Neuronal stem cell (in vitro differentiated cells): ENCODE measurements around the gene LRP1.
A peak's percentile ranks its signal among the peaks of the same experiment; 100 is the strongest.

Source experiments
- DNase-seq: peaks from one replicate; pipeline ENCODE4 v3.0.0-alpha.2; 2013; ENCODE audit warnings: low spot score
- H2AFZ ChIP-seq: one replicate; pipeline ENCODE4 v1.6.1; 2013; ENCODE audit warnings: mild to moderate bottlenecking, low read length, inconsistent platforms
- H2AK5ac ChIP-seq: 2 replicates; pipeline ENCODE4 v1.6.1; 2013; ENCODE audit warnings: low read depth, mild to moderate bottlenecking, inconsistent platforms, low read length, moderate library complexity, mixed read lengths
- H2BK120ac ChIP-seq: 2 replicates; pipeline ENCODE4 v1.6.1; 2013; ENCODE audit warnings: low read depth, mild to moderate bottlenecking, inconsistent platforms, low read length, moderate library complexity, mixed read lengths
- H2BK12ac ChIP-seq: one replicate; pipeline ENCODE4 v1.6.1; 2013; ENCODE audit warnings: low read length, inconsistent platforms
- H2BK15ac ChIP-seq: 2 replicates; pipeline ENCODE4 v1.6.1; 2013; ENCODE audit warnings: mild to moderate bottlenecking, low read length, inconsistent platforms, mixed read lengths
- H2BK5ac ChIP-seq: one replicate; pipeline ENCODE4 v1.6.1; 2013; ENCODE audit warnings: inconsistent platforms, mild to moderate bottlenecking, low read length, moderate library complexity
- H3K14ac ChIP-seq: one replicate; pipeline ENCODE4 v1.6.1; 2013; ENCODE audit warnings: low read length, inconsistent platforms
- H3K18ac ChIP-seq: 2 replicates; pipeline ENCODE4 v1.6.1; 2013; ENCODE audit warnings: low read length, inconsistent platforms
- H3K23ac ChIP-seq: 2 replicates; pipeline ENCODE4 v1.6.1; 2013; ENCODE audit warnings: low read depth, mild to moderate bottlenecking, mixed read lengths, low read length, inconsistent platforms; ENCODE audit not compliant: poor library complexity
- H3K27ac ChIP-seq: replicated peaks from 3 replicates; pipeline ENCODE4 v1.5.1; 2013; ENCODE audit warnings: low read length, inconsistent platforms
- H3K27me3 ChIP-seq, 3 experiments: 2 replicates each; pipeline ENCODE4 v1.6.1; 2013; ENCODE audit warnings: low read length in 3 of 3, mild to moderate bottlenecking in 2 of 3, inconsistent platforms in 1 of 3, low read depth in 1 of 3, mixed read lengths in 1 of 3, moderate library complexity in 1 of 3; ENCODE audit not compliant: control insufficient read depth in 3 of 3, insufficient read depth in 3 of 3
- H3K36me3 ChIP-seq, 2 donors: replicated peaks in 1 of 2; 2 replicates each; pipeline ENCODE4 v1.6.1; 2013; ENCODE audit warnings: low read length in 2 of 2; ENCODE audit not compliant: control insufficient read depth in 2 of 2, insufficient read depth in 2 of 2
- H3K4ac ChIP-seq: 2 replicates; pipeline ENCODE4 v1.6.1; 2013; ENCODE audit warnings: inconsistent platforms, mild to moderate bottlenecking, low read length, moderate library complexity
- H3K4me1 ChIP-seq, 2 donors: 1 replicate in 1 of 2; 2 replicates in 1 of 2; pipeline ENCODE4 v1.6.1; 2013; ENCODE audit warnings: low read length in 2 of 2, low read depth in 1 of 2; ENCODE audit not compliant: control insufficient read depth in 2 of 2, insufficient read depth in 1 of 2
- H3K4me2 ChIP-seq: one replicate; pipeline ENCODE4 v1.6.1; 2013; ENCODE audit warnings: mild to moderate bottlenecking, low read length, inconsistent platforms; ENCODE audit not compliant: insufficient read depth, poor library complexity, severe bottlenecking
- H3K4me3 ChIP-seq, 2 donors: 2 replicates each; pipeline ENCODE4 v1.5.1; 2013; ENCODE audit warnings: low read length in 2 of 2, mild to moderate bottlenecking in 2 of 2, inconsistent platforms in 1 of 2, moderate library complexity in 1 of 2
- H3K79me1 ChIP-seq: one replicate; pipeline ENCODE4 v1.6.1; 2013; ENCODE audit warnings: low read depth, mild to moderate bottlenecking, inconsistent platforms, low read length, moderate library complexity
- H3K9ac ChIP-seq: one replicate; pipeline ENCODE4 v1.6.1; 2013; ENCODE audit warnings: mild to moderate bottlenecking, low read depth, low read length, inconsistent platforms; ENCODE audit not compliant: poor library complexity
- H3K9me3 ChIP-seq, 2 donors: replicated peaks in 1 of 2; 2 replicates each; pipeline versions ENCODE3 to v1.6.1; 2013; ENCODE audit warnings: low read length in 2 of 2, mild to moderate bottlenecking in 2 of 2, inconsistent platforms in 1 of 2, low read depth in 1 of 2, mixed read lengths in 1 of 2, moderate library complexity in 1 of 2; ENCODE audit not compliant: control insufficient read depth in 2 of 2, insufficient read depth in 1 of 2
- H4K8ac ChIP-seq: one replicate; pipeline ENCODE4 v1.6.1; 2013; ENCODE audit warnings: low read depth, mild to moderate bottlenecking, inconsistent platforms, low read length, moderate library complexity
- H4K91ac ChIP-seq: one replicate; pipeline ENCODE4 v1.6.1; 2013; ENCODE audit warnings: low read length, low read depth, mild to moderate bottlenecking, inconsistent platforms; ENCODE audit not compliant: poor library complexity
- WGBS, 2 donors: extraction: QIAGEN DNeasy Blood & Tissue Kit; methylation state at CpG; one replicate each; pipeline ENCODE4 v1.1.7; 2013; ENCODE audit warnings: missing lambda C conversion rate in 2 of 2, mixed read lengths in 1 of 2; ENCODE audit not compliant: insufficient read length in 2 of 2, insufficient replicate concordance in 1 of 2; ENCODE audit errors: extremely low coverage in 2 of 2; 5-methylcytosine and 5-hydroxymethylcytosine counted together

LRP1 gene

GRCh38 chr12:57198329-57198728, 70.0 kb downstream of the LRP1 start:
- H3K4me2 ChIP-seq = no peak overlapping the region
- no CpG with 5 or more reads among the region's 17 CpGs for WGBS, 2 donors
- no peak overlapping the region for H2AK5ac ChIP-seq

GRCh38 chr12:57199191-57199590, 70.9 kb downstream of the LRP1 start:
- WGBS, 2 donors = no CpG with 5 or more reads among the region's 15 CpGs
- Histone ChIP-seq H3K4me1 (no peaks in the 10 kb centered on the region), H3K79me1 (peaks cover 13% of the 10 kb centered on the region), H3K36me3 (peaks cover 91 to 100% of the 10 kb centered on the region in 2 donors), H3K27ac (no peak overlapping the region), H3K4me2 (no peak overlapping the region), H4K8ac (no peak overlapping the region), H3K18ac (no peak overlapping the region), H2BK15ac (no peak overlapping the region), H3K4me3 (peak overlapping the region in 1 of 2 donors; percentile 10), H3K9ac (no peak overlapping the region), H4K91ac (no peak overlapping the region), H3K4ac (no peak overlapping the region), H3K9me3 (peaks cover 0 to 1% of the 10 kb centered on the region in 2 donors), H2AK5ac (no peak overlapping the region), H3K27me3 (no peaks in the 10 kb centered on the region), H3K23ac (no peak overlapping the region), H3K14ac (no peak overlapping the region), H2BK5ac (no peak overlapping the region), H2BK12ac (no peak overlapping the region), H2BK120ac (no peak overlapping the region), H2AFZ (no peak overlapping the region)
- no peak for DNase-seq

More at GRCh38 chr12:57198329-57198728, 70.0 kb downstream of the LRP1 start:
- DNase-seq = no peak
- H3K23ac ChIP-seq = no peak overlapping the region
- no peak overlapping the region for H4K8ac ChIP-seq
- no peaks in the 10 kb centered on the region for H3K27me3 ChIP-seq
- H4K91ac ChIP-seq = no peak overlapping the region
- peaks cover 92 to 100% of the 10 kb centered on the region in 2 donors for H3K36me3 ChIP-seq
- H3K27ac ChIP-seq = no peak overlapping the region
- H3K9ac ChIP-seq = no peak overlapping the region
- no peaks in the 10 kb centered on the region for H3K4me1 ChIP-seq
- H2BK5ac ChIP-seq = no peak overlapping the region
- no peak overlapping the region for H3K14ac ChIP-seq
- H2BK15ac ChIP-seq = no peak overlapping the region
- H2BK120ac ChIP-seq = no peak overlapping the region
- peaks cover 0 to 1% of the 10 kb centered on the region in 2 donors for H3K9me3 ChIP-seq
- peaks cover 13% of the 10 kb centered on the region for H3K79me1 ChIP-seq
- no peak overlapping the region for H2AFZ ChIP-seq
- H3K4ac ChIP-seq = no peak overlapping the region
- H3K18ac ChIP-seq = no peak overlapping the region
- H2BK12ac ChIP-seq = no peak overlapping the region
- H3K4me3 ChIP-seq = no peak overlapping the region

GRCh38 chr12:57200497-57200896, 72.2 kb downstream of the LRP1 start:
- peaks cover 89 to 100% of the 10 kb centered on the region in 2 donors for H3K36me3 ChIP-seq
- no peak overlapping the region for H3K4me2 ChIP-seq
- peaks cover 10% of the 10 kb centered on the region for H3K79me1 ChIP-seq
- no CpG with 5 or more reads among the region's 15 CpGs for WGBS, 2 donors
- no peak overlapping the region for H2AFZ ChIP-seq
- H3K27me3 ChIP-seq = no peaks in the 10 kb centered on the region
- no peaks in the 10 kb centered on the region for H3K4me1 ChIP-seq
- H3K9me3 ChIP-seq = peaks cover 0 to 1% of the 10 kb centered on the region in 2 donors
- no peak overlapping the region for H3K14ac ChIP-seq
- H3K27ac ChIP-seq = no peak overlapping the region
- no peak overlapping the region for H2BK5ac ChIP-seq
- H4K8ac ChIP-seq = no peak overlapping the region
- H3K23ac ChIP-seq = peak overlapping the region; percentile 65
- H4K91ac ChIP-seq = no peak overlapping the region
- H3K4me3 ChIP-seq = no peak overlapping the region
- H2BK15ac ChIP-seq = no peak overlapping the region
- H3K9ac ChIP-seq = no peak overlapping the region
- no peak for DNase-seq
- no peak overlapping the region for H3K4ac ChIP-seq
- H2BK12ac ChIP-seq = no peak overlapping the region
- no peak overlapping the region for H2AK5ac ChIP-seq
- H2BK120ac ChIP-seq = no peak overlapping the region
- no peak overlapping the region for H3K18ac ChIP-seq

GRCh38 chr12:57201219-57201618, 72.9 kb downstream of the LRP1 start:
- peak overlapping the region; percentile 60 for H3K9ac ChIP-seq
- WGBS, 2 donors = no CpG with 5 or more reads among the region's 8 CpGs
- H2AK5ac ChIP-seq = no peak overlapping the region

More at GRCh38 chr12:57201219-57201618, 72.9 kb downstream of the LRP1 start:
- Histone ChIP-seq H3K23ac (no peak overlapping the region), H3K4me1 (no peaks in the 10 kb centered on the region), H3K79me1 (peaks cover 8% of the 10 kb centered on the region), H2BK12ac (no peak overlapping the region), H3K4me2 (no peak overlapping the region), H4K91ac (no peak overlapping the region), H3K36me3 (peaks cover 89 to 100% of the 10 kb centered on the region in 2 donors), H2BK15ac (no peak overlapping the region), H4K8ac (no peak overlapping the region), H3K4me3 (no peak overlapping the region), H2BK120ac (no peak overlapping the region), H3K9me3 (peaks cover 0 to 1% of the 10 kb centered on the region in 2 donors), H3K18ac (no peak overlapping the region), H2BK5ac (no peak overlapping the region), H2AFZ (no peak overlapping the region), H3K4ac (no peak overlapping the region), H3K14ac (no peak overlapping the region), H3K27me3 (no peaks in the 10 kb centered on the region), H3K27ac (no peak overlapping the region)
- no peak for DNase-seq
